ENCODE measurements around the gene JARID2.
A peak's percentile ranks its signal among the peaks of the same experiment; 100 is the strongest.

The JARID2 gene

DNA sequence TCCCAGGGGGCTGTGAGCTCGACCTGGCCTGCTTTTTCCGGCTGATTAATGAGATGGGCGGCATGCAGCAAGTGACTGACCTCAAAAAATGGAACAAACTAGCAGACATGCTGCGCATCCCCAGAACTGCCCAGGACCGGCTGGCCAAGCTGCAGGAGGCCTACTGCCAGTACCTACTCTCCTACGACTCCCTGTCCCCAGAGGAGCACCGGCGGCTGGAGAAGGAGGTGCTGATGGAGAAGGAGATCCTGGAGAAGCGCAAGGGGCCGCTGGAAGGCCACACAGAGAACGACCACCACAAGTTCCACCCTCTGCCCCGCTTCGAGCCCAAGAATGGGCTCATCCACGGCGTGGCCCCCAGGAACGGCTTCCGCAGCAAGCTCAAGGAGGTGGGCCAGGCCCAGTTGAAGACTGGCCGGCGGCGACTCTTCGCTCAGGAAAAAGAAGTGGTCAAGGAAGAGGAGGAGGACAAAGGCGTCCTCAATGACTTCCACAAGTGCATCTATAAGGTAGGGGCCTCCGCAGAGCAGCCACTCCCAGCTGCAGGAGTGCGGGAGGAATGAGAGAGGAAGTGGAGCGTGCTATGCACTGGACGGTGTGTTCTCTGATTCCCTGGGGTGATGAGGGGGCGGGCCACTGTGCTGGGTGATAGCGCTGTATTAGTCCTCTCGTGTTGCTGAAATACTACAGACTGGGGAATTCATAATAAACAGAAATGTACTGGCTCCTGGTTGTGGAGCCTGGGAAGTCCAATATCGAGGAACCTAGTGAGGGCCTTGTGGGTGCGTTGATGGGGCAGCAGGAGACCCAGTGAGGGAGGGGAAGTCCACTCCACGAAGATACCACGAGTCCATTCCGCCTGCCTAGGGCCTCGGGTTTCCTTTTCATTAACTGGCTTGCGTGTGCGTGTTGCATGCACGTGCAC lies 255.3 kb downstream of the JARID2 start:
- no peak for DNase-seq

DNA sequence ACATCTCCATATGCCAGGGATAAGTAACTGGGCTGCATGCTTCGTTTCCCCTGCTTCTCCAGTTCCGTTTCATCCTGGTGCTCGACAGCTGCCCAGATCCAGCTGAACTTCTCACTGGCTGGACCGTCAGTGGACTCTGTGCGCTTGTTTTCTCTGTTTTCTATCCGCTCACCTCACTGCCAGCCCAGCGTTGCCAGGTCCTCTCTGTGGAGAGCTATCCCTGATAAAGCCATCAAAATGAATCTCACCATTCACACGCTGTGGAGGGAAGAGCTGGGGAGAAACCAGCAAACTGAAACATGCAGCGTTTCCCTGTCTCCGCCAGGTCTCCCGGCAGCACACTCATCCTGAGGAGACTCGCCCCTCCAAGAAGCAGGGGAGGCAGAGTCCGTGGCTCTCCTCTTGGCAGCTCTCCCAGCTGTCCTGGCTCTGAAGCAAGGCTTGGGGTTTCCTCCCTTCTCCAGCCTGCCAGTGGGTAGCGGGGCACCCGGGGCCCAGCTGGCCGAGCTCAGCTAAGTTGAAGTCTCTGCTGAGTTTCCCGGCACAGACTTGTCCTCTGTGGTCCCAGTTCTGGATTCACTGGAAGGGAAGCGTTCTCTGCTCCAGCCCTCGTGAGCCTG lies 256.1 kb downstream of the JARID2 start:
- no peak for DNase-seq

DNA sequence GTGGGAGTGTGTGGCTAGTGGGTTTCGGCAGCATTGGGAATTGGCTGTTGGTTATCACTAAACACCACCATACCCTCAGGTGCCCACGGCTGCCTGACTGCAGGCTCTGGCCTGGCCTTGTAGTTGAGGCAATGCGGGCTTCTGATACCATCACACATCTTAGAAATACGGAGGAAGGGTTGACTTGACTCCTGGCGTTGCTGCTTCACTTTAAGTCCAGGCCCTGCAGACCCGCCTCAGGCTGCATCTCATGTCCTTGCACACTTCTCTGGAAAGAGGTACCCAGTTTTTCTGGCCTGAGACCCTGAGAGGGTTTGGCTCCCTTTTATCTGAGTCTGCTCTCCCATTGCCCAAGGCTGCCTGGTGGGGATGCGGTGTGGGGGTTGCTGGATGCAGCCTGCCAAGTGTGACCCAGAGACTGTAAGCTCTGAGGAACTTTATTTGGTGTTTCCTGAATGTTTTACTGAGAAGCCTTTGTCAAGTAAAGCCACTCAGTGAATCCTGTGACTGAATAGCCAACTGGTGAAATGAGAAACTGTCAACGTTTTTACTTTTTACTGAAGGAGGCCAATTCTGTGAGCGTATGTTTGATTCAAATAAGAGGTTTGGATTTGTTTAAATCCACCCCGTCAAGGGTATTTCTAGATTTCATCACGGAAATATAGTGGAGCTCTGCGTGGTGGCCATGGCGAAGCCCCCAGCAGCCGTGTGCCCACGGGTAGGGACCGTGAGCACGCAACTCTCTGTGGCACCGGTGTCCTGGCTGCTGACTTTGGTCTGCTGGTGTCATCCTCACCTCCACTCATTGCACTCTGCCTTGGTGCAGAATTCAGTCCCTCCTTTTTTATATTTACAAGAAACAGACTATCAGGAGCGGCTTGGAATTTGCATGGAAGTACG lies 256.8 kb downstream of the JARID2 start:
- no peak for DNase-seq

DNA sequence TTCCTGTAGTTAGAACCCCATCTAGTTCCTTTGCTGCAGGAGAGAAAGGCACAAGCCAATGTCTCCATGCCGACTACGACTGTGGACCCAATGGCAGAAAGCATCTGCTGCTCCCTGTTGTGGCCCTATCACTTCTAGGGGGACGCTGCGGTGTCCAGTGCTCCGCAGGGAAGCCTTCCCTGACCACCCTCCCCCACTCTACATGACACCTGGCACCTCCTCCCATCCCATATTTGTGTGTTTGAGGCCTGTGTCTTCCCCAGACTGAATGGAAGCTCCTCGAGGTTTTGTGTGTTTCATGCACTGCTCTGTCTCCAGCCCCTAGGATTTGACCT lies 257.4 kb downstream of the JARID2 start:
- no peak for DNase-seq

DNA sequence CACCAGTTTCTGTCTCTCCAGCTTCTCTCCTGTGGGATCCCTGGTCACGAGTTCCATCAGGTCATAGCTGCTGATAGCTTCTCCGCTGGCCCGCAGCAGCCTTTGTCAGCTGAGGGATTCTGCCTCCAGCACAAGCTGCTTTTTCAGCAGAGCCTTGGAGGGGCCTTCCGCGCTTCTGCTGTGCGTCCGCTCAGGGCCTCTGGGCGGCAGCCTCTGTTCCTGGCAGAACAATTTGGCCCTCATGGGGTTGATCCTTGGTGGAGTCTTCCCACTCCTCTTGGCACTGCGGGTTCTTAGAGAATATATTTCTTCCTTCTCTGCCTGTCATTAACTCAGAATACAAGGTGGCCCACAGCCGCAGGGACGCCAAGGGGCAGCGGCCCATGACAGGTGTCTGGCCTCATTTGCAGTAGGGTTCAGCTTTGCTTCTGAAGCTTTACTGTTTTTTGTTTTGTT lies 258.2 kb downstream of the JARID2 start:
- DNase-seq: no peak

DNA sequence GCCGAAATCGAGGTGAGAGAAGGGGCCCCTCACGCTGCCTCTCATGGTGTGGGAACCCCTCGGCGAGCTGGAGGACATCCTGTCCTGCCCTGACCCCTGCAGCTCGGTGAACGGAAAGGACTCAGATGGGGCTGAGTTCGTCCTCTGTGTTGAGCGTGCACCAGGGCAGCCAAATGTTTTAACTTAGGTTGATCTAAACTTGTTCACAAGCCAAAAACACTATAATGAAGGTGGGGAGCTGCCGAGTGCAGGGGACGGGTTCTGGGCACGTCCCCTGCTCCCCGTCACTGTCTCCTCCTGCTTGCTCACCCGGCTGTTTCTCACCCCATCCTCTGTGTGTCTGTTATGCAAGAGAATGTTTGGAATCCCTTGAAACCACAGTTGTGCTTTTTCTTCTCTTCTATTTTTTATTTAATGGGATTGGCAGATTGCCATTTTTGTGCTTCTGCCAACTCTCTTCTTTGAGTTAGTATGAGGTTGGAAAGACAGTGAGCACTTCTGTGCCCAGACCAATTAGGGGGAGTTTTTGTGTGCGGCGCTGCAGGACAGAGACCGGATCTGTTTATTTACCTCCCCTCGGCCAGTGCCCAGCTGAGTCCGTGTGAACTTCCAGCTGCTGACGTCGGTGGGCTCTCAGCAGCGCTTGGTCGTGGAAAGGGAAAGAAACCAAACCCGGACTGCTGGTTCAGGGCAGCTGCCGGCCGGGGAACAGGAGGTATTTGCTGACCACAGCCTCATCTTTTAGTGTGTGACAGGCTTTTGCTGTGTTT lies 258.9 kb downstream of the JARID2 start:
- DNase-seq: peak; percentile 89

DNA sequence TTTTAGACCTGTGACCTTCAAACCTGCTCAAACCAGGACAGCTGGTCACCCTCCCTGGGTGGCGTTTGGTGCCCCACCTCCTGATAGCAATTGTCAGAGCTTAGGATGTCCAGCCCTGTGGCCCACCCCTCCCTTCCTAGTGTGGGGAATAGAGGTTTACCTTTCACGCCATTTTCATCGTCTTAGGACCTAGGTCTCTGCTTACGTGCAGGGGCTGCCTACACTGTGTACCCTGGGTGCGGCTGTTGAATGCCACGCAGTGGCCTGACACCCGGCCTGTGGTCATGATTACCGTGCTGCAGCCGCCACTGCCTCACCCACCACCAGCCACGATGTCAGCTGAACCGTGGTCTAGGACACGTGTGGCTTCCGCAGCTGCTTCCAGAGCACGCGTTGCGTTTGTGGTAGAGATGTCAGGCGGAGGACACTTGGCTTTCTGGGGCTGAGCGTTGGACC lies 259.6 kb downstream of the JARID2 start:
- no peak for DNase-seq

DNA sequence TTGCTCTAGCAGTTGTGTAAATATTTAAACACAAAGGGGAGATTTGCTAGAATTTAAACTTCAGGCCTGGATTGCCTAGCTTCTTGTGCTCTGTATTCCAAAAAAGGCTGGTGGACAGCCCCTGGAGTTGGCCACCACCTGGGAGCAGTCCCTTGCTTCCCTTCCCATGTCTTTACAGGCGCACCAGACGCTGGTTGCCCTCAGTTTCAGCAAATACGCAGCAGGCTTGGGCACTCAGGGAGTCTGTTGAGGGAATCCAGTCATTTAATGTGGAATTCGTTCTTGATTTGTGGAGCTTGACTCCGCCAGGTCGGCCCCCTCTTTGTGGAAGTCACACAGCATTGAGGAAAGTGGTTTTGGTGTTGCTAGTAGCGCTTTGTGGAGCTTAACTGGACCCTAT lies 260.2 kb downstream of the JARID2 start:
- no peak for DNase-seq

DNA sequence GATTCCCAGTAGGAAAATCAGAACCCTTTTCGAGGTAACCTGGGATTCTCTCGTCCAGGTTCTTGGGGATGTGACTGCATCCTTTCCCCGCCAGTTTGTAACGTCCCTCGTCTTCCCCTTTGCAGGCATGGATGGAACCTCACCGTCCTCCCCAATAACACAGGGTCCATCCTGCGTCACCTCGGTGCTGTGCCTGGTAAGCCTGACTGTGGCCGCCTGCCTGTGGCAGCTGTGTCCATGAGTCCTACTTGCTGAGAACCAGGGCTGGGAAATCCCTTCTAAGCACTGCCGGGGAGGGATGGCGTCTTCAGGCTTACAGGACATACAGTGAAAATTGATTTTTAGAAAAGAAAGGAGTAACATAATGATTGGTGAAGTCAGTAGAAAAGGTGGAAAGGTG lies 261.4 kb downstream of the JARID2 start:
- DNase-seq: no peak

DNA sequence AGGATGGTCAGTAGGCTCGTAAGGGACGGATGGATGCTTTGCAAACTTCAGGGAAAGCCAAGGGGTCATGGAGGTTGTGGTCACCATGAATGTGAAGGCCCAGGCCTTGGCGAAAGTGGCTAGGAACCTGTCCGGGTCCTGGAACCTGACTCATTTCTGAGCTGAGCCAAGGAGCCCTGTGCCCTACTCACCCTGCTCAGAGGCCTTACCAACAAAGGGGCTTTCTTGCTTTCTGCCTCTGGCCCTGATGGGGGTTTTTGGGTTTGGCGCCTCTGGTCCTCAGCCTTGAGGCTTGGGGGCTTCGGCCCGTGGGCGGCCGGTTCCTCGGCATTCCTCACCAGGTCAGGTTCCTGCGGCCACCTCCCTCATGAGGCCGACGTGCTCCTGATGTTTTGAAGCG lies 261.9 kb downstream of the JARID2 start:
- no peak for DNase-seq

DNA sequence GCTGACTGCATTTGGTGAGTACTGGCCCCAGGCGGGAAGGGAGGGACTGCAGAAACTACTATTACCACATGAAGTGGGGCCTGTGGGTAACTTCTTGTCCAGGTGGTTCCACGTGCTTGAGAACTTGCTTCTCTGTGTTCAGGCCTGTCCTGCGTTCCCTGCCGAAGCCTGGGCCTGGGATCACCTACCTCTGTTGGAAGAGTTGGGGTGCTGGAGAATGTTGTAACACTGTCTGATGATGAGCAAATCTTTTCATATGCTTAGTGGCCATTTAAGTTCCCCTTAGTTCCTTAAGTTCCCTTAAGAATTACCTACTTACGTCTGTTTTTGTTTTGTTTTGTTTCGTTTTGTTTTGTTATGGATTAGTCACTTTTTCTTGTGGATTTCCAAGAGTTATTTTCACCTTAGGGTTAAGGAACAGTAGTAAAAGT lies 262.6 kb downstream of the JARID2 start:
- DNase-seq: no peak

DNA sequence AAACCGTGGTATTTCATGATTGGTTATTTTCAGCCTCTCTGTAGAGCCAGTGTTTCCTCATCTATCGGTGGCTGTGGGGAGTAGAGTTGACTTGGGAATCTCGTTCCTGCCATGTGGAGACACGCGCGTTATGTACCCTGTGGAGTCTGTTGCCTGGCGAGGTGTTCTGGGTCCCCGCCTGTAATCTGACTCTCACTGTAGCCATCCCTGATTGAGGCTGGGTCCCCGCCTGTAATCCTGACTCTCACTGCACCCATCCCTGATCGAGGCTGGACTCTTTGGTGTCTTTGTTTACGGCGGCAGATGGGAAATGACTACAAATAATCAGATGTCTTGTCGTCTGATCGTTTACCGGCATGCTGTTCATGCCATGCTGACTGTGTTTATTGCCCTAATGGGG lies 263.1 kb downstream of the JARID2 start:
- no peak for DNase-seq

DNA sequence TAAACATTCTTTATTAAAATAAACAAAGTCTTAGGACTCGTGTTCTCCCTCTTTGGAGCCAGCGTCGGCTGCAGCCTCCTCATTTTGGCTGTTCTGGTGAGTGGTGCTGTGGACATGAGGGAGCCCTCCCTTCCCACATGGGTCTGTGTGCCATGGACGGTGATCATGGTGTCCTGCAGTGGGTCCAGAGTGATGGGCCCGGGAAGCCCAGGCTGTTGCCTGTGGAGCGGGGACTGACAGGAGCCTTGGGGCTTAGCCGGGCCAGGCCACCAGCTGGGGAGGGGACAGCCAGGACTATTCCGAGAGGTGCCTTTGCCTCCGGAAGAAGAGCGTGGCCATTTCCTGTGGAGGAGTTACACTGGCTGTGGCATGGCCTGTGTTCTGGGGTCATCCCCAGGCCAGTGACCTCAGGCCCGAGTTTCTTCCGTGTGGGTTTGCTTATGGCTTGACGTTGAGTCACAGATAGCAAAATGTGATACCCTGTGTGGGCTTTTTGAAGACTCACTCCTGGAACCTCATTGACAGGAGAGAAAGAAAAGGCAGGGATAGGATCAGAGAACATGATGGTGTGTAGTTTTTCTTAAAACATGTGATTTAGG lies 263.6 kb downstream of the JARID2 start:
- DNase-seq: no peak

DNA sequence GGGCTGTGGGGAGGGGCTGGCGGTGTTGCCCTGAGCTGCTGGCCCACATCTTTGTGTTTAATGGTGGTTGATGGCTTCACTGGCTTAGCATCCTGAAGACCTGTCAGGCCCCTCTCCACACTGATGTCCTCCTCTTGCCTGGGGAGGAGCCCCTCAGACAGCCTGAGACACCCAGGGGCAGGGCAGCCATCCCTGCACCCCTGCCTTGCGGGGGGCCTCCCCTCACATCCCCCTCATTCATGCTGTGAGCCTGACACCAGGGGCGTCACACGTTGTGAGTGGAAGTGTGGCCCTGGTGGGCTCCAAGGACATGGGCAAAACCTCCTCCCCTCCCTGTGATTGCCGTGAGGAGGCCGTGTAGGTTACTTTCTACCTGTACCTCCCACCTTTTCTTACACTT lies 264.3 kb downstream of the JARID2 start:
- no peak for DNase-seq

DNA sequence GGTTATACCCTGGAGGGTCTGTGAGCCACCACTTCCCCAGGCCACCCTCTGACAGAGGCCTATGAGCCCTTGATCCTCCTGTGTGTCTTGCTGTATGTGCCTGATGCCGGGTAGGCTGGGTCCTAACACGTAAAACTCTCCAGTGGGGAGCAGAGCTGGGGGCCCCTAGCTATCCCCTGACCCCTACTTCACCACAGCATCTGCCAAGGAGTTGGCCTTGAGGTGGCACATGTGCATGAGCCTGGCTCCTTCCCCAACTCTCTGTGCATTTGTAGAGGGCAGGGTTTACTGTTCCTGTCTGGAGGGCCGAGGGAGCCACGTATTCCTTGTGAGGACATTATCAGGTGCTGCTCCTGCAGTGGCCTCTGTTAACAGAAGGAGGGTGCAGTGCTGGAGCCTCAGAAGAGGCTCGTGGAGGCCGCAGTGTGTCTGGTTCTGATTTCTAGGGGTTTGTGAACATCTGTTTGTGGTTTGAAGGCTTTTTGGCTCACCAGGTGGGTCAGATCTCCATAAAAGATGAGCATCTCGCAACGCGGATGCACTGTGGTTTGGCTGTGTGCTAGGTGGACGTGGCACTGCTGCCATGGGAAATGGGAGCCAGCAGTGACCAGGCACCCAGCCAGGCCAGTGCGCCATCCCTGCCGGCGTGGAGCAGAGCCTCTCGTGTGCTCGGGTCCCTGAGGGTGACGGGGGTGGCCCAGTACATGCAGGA lies 264.8 kb downstream of the JARID2 start:
- no peak for DNase-seq

DNA sequence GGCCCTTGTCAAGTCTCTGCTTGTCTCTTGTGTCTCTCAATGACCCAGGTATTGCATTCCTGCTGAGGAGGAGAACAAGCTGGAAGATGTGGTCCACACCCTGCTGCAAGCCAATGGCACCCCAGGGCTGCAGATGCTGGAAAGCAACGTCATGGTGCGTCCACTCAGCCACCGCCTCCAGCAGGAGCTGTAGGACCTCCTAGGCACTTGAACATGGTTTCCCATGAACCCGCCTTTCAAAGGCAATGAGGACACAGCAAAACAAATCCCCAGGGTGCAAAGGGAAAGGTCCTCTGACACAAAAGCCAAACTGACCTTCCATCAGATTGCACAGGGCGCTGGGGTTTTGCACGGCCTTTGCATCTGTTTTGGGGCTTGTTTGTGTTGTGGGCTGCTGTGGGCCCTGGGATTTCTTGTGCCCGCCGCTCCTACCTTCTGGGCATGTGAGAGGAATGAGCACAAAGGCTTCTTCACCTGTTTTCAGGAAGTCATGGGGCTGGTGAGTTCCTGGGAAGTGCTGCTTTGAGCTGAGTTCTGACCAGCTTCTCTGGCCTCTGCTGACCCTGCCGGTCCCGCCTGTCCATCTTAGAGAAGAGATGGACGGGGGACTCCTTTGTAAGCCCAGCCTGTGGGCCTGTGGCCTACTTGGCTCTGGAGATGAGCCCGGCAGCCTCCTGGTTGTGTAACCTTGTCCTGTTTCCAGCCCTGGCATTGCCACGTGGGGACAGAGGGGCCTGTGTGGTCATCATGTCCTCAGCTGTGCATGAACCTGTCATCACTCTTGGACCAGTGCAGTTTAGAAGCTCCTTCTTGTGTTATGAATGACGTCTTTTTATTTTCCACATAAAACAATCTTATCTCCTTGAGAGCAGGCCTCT lies 265.6 kb downstream of the JARID2 start:
- no peak for DNase-seq

DNA sequence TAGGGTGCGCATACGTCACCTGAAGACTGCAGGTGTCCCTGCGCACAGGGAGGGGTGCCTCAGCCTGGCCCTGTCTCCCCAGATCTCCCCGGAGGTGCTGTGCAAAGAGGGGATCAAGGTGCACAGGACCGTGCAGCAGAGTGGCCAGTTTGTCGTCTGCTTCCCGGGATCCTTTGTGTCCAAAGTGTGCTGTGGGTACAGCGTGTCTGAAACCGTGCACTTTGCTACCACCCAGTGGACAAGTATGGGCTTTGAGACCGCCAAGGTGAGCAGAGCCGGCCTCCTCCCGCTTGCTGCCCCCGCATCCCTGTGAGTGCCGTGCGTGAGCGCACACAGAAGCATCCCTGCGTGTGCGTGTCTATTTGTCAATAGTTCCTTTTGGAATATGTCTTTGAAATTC lies 266.3 kb downstream of the JARID2 start:
- no peak for DNase-seq

DNA sequence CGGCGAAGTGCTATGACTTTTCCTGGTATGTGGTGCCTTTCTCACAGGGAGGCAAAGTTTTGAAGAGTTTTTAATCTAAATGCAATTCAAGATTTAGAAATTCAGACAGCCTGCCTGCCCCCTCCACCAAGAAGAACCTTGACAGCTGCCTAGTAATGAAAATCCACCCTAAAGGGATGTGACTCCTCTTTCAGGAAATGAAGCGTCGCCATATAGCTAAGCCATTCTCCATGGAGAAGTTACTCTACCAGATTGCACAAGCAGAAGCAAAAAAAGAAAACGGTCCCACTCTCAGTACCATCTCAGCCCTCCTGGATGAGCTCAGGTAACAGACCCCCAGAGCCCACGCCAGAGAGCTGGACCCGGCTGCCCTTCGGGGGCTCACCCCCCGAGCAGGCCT lies 266.9 kb downstream of the JARID2 start:
- no peak for DNase-seq

DNA sequence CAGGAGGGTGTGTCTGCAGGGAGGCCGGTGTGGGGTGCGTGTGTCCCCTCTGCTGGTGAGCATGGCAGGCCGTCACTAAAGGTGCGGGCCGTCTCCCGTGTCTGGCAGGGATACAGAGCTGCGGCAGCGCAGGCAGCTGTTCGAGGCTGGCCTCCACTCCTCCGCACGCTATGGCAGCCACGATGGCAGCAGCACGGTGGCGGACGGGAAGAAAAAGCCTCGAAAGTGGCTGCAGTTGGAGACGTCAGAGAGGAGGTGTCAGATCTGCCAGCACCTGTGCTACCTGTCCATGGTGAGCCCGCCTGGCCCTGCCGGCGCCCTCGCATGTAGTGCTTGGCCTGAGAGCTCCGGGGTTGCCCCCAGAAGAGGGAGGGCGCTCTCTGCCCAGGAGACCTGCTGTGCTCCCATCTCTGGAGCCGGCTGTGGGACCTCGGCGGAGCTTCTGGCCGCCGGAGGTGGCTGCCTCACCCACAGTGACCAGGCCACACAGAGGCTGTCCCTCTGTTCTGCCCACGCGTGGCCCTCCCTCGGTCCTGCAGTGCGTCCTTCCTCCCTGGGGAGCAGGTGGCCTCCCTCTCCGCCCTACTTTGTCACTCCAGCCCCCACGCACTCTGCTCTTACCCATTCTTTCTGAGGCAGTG lies 267.4 kb downstream of the JARID2 start:
- no peak for DNase-seq

All from NCI-H446 treated with DMSO at 0.1 percent for 48 hours (cell line).